Astrocyte (in vitro differentiated cells and primary cell): ENCODE measurements around the gene FANK1. TPM values are rescaled to one million over a fixed set of nuclear protein-coding genes. Genes with fewer than 3 reads are reported as not detected.

Experiments used
- DNase-seq: peaks from one replicate; pipeline ENCODE4 v3.0.0-alpha.2; 2010; ENCODE audit warnings: low read depth
- FAIRE-seq: peaks from 2 replicates; lab custom pipeline; 2011; peaks lifted over from hg19 to GRCh38; lab: Jason Lieb, UNC
- H2AFZ ChIP-seq: 2 replicates; pipeline ENCODE4 v1.6.0; 2012; ENCODE audit warnings: low read depth, low read length, inconsistent platforms
- H3K27ac ChIP-seq: 2 replicates; pipeline ENCODE4 v1.5.1; 2011; ENCODE audit warnings: low read depth, low read length, inconsistent platforms
- H3K27me3 ChIP-seq: 2 replicates; pipeline ENCODE4 v1.6.0; 2011; ENCODE audit warnings: low read length, inconsistent platforms; ENCODE audit not compliant: insufficient read depth
- H3K36me3 ChIP-seq: 2 replicates; pipeline ENCODE4 v1.5.1; 2011; ENCODE audit warnings: low read length, inconsistent platforms; ENCODE audit not compliant: insufficient read depth
- H3K4me1 ChIP-seq: 2 replicates; pipeline ENCODE4 v1.5.1; 2011; ENCODE audit warnings: low read length, inconsistent platforms; ENCODE audit not compliant: insufficient read depth
- H3K4me2 ChIP-seq: 2 replicates; pipeline ENCODE4 v1.6.0; 2012; ENCODE audit warnings: low read length, inconsistent platforms
- H3K4me3 ChIP-seq: 2 replicates; pipeline ENCODE4 v1.5.1; 2011; ENCODE audit warnings: low read depth, mild to moderate bottlenecking, low read length, inconsistent platforms; ENCODE audit not compliant: insufficient read depth
- H3K79me2 ChIP-seq: 2 replicates; pipeline ENCODE4 v1.6.0; 2012; ENCODE audit warnings: mild to moderate bottlenecking, low read length, inconsistent platforms; ENCODE audit not compliant: insufficient read depth
- H3K9ac ChIP-seq: 2 replicates; pipeline ENCODE4 v1.6.0; 2012; ENCODE audit warnings: mild to moderate bottlenecking, low read length, inconsistent platforms
- H3K9me3 ChIP-seq: 2 replicates; pipeline ENCODE4 v1.5.1; 2012; ENCODE audit warnings: low read depth, mild to moderate bottlenecking, low read length, inconsistent platforms; ENCODE audit not compliant: insufficient read depth
- H4K20me1 ChIP-seq: 2 replicates; pipeline ENCODE4 v1.6.0; 2012; ENCODE audit warnings: low read length, inconsistent platforms; ENCODE audit not compliant: insufficient read depth
- H3K27ac Mint-ChIP-seq: one replicate; pipeline ENCODE4 v1.8.0; 2021; ENCODE audit warnings: mild to moderate bottlenecking, mixed read lengths; ENCODE audit not compliant: unreplicated experiment
- H3K27me3 Mint-ChIP-seq: one replicate; pipeline ENCODE4 v1.8.0; 2021; ENCODE audit warnings: low read depth, mixed read lengths; ENCODE audit not compliant: unreplicated experiment
- H3K36me3 Mint-ChIP-seq: one replicate; pipeline ENCODE4 v1.8.0; 2021; ENCODE audit warnings: low read depth, mixed read lengths; ENCODE audit not compliant: unreplicated experiment
- H3K4me1 Mint-ChIP-seq: one replicate; pipeline ENCODE4 v1.8.0; 2021; ENCODE audit warnings: low read depth, mixed read lengths; ENCODE audit not compliant: unreplicated experiment
- H3K4me3 Mint-ChIP-seq: one replicate; pipeline ENCODE4 v1.8.0; 2021; ENCODE audit warnings: mild to moderate bottlenecking, moderate library complexity, mixed read lengths; ENCODE audit not compliant: unreplicated experiment
- H3K9me3 Mint-ChIP-seq: one replicate; pipeline ENCODE4 v1.8.0; 2021; ENCODE audit warnings: mild to moderate bottlenecking, mixed read lengths; ENCODE audit not compliant: unreplicated experiment
- CTCF ChIP-seq: IDR thresholded peaks from 2 replicates; pipeline ENCODE4 v1.5.1; 2011; ENCODE audit warnings: low read depth, mild to moderate bottlenecking, inconsistent platforms, low read length, moderate library complexity; ENCODE audit not compliant: insufficient read depth
- EZH2 ChIP-seq: IDR thresholded peaks from 2 replicates; pipeline ENCODE4 v1.6.1; 2012; ENCODE audit warnings: mild to moderate bottlenecking, low read length, inconsistent platforms; ENCODE audit not compliant: insufficient read depth
- total RNA-seq: library from RNA; stranded (reverse); gene quantifications from 2 replicates; pipeline ENCODE4 v1.2.1, GENCODE V29; 2021

The FANK1 gene
- total RNA-seq, 1 donor from 2014 or later = 9.7 TPM

GRCh38 chr10:125852487-125852886 is 43.9 kb upstream of the FANK1 start:
- no peak overlapping the region for H3K4me3 ChIP-seq
- Mint-ChIP-seq H3K9me3 (no peaks in the 10 kb centered on the region), H3K27ac (no peak overlapping the region), H3K4me1 (no peaks in the 10 kb centered on the region), H3K27me3 (no peaks in the 10 kb centered on the region), H3K4me3 (no peak overlapping the region), H3K36me3 (peaks cover 11% of the 10 kb centered on the region)
- DNase-seq (no peak), FAIRE-seq (no peak)
- no peaks in the 10 kb centered on the region for H3K9me3 ChIP-seq
- H3K27ac ChIP-seq = no peak overlapping the region
- H3K9ac ChIP-seq = no peak overlapping the region
- H3K79me2 ChIP-seq = no peaks in the 10 kb centered on the region
- H3K4me1 ChIP-seq = no peaks in the 10 kb centered on the region
- no peak overlapping the region for H2AFZ ChIP-seq
- TF ChIP-seq CTCF (no peak), EZH2 (no peak)
- H3K27me3 ChIP-seq = no peaks in the 10 kb centered on the region
- peaks cover 28% of the 10 kb centered on the region for H3K36me3 ChIP-seq
- peaks cover 3% of the 10 kb centered on the region for H4K20me1 ChIP-seq
- H3K4me2 ChIP-seq = no peak overlapping the region

- H3K4me3 Mint-ChIP-seq = no peak overlapping the region
- Histone ChIP-seq H3K4me3 (no peak overlapping the region), H4K20me1 (peaks cover 3% of the 10 kb centered on the region), H3K27me3 (no peaks in the 10 kb centered on the region), H3K79me2 (no peaks in the 10 kb centered on the region), H3K9ac (no peak overlapping the region), H3K9me3 (no peaks in the 10 kb centered on the region), H3K4me1 (no peaks in the 10 kb centered on the region), H3K36me3 (peaks cover 17% of the 10 kb centered on the region), H3K4me2 (no peak overlapping the region), H2AFZ (no peak overlapping the region), H3K27ac (no peak overlapping the region)
- H3K4me1 Mint-ChIP-seq = no peaks in the 10 kb centered on the region
- TF ChIP-seq CTCF (no peak), EZH2 (no peak)
- H3K9me3 Mint-ChIP-seq = no peaks in the 10 kb centered on the region
- no peak for DNase-seq
- H3K27me3 Mint-ChIP-seq = no peaks in the 10 kb centered on the region
- H3K27ac Mint-ChIP-seq = no peak overlapping the region
- no peak for FAIRE-seq
- H3K36me3 Mint-ChIP-seq = peaks cover 6% of the 10 kb centered on the region
Observed at GRCh38 chr10:125857185-125857760, 39.1 kb upstream of the FANK1 start.

- Histone ChIP-seq H3K27me3 (no peaks in the 10 kb centered on the region), H4K20me1 (no peaks in the 10 kb centered on the region), H3K36me3 (peaks cover 10% of the 10 kb centered on the region), H3K4me2 (no peak overlapping the region), H3K27ac (no peak overlapping the region), H3K79me2 (no peaks in the 10 kb centered on the region), H3K4me3 (no peak overlapping the region), H3K4me1 (no peaks in the 10 kb centered on the region), H3K9me3 (no peaks in the 10 kb centered on the region), H2AFZ (no peak overlapping the region), H3K9ac (no peak overlapping the region)
- Mint-ChIP-seq H3K9me3 (no peaks in the 10 kb centered on the region), H3K27me3 (no peaks in the 10 kb centered on the region), H3K36me3 (peaks cover 6% of the 10 kb centered on the region), H3K4me1 (no peaks in the 10 kb centered on the region), H3K27ac (no peak overlapping the region), H3K4me3 (no peak overlapping the region)
- FAIRE-seq (no peak), DNase-seq (no peak)
- no peak for TF ChIP-seq CTCF
- no peak for TF ChIP-seq EZH2
Observed at GRCh38 chr10:125859128-125859817, 37.1 kb upstream of the FANK1 start.
